ENCODE measurements around the gene CHD5.

CHD5 gene

GRCh38 chr1:6052543-6053205 is 127.4 kb downstream of the CHD5 start:
- peak; percentile 54 for DNase-seq
